Muscle of arm (tissue), 14 donors: Measurements from ENCODE around the gene APOM. TPM values are rescaled to one million over a fixed set of nuclear protein-coding genes. Genes with fewer than 3 reads are reported as not detected.

Source experiments
- DNase-seq: peaks from one replicate; pipeline ENCODE4 v3.0.0-alpha.2; 2013
- long read RNA-seq, 11 donors: transcript quantifications; one replicate each; lab custom pipeline, GENCODE V29; 2026
- polyA plus RNA-seq, 12 donors: library from polyadenylated mRNA; unstranded; fragments of 120-200 nt; gene quantifications; one replicate each; pipeline ENCODE4 v1.2.1, GENCODE V29; 2013; ENCODE audit not compliant: insufficient read length in 12 of 12

Gene APOM
- polyA plus RNA-seq: 1 to 10 TPM in 10 of 12 donors, not detected in 2; 3.4 to 9.7 (median 4.8) TPM
- long read RNA-seq, donor 1, transcript APOM-201 (6 exons, 1,184 nt): major isoform, 12 of 23 reads
- long read RNA-seq, donor 1, partial matches to known transcripts: 8 of 23 reads
- long read RNA-seq, donor 1, other reads (novel, unspliced or antisense): 0 of 23 reads
- long read RNA-seq, donor 2: 0 reads
- long read RNA-seq, donor 3, partial matches to known transcripts: 0 of 1 reads
- long read RNA-seq, donor 3, other reads (novel, unspliced or antisense): 0 of 1 reads
- long read RNA-seq, donor 4: 0 reads
- long read RNA-seq, donor 5, partial matches to known transcripts: 0 of 2 reads
- long read RNA-seq, donor 5, other reads (novel, unspliced or antisense): 0 of 2 reads
- long read RNA-seq, donor 6, partial matches to known transcripts: 0 of 4 reads
- long read RNA-seq, donor 6, other reads (novel, unspliced or antisense): 0 of 4 reads
- long read RNA-seq, donor 7, partial matches to known transcripts: 13 of 14 reads
- long read RNA-seq, donor 7, other reads (novel, unspliced or antisense): 0 of 14 reads
- long read RNA-seq, donor 8: 0 reads
- long read RNA-seq, donor 9, partial matches to known transcripts: 0 of 1 reads
- long read RNA-seq, donor 9, other reads (novel, unspliced or antisense): 0 of 1 reads
- long read RNA-seq, donor 10, partial matches to known transcripts: 0 of 4 reads
- long read RNA-seq, donor 10, other reads (novel, unspliced or antisense): 0 of 4 reads
- long read RNA-seq, donor 11, partial matches to known transcripts: 0 of 6 reads
- long read RNA-seq, donor 11, other reads (novel, unspliced or antisense): 0 of 6 reads

DNA sequence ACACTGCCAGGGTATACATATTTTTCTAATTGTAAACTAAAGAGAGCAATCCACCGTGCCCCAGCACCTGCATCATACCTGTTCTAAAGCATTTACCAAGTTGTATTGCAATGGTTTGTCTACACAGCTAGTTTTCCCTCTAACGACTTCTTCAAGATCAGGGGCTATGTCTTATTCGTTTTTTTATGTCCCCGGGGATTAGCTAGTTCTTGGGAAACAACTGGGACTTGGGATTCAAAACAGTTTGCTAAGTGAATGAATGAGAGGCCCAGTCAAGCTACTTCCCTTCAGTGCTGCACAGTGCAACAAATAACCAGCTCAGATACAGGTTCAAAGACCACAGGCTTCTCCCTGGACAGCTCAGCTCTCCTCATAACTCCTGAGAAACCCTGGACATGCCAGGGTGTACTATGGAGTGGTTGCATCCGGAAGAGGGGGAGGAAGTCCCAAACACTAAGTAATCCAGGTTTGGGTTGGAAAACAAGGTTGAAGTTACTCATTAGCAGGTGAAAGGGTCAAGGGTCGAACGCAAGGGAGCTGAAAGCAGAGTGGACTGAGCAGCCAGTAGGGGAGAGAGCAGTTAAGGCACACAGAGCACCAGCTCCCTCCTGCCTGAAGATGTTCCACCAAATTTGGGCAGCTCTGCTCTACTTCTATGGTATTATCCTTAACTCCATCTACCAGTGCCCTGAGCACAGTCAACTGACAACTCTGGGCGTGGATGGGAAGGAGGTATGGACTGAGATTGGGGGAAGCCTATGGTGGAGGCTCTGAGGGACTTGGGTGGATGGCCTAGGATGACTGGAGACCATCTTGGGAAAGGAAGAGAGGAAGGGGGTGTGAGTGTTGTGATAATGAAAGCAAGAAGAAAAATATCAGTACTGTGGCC lies at the start of gene APOM:
TSS of gene APOM (plus strand) at position 546 of the 889 bp plus-strand sequence. CDS start at position 619, 73 bp downstream.
- DNase-seq: no peak

DNA sequence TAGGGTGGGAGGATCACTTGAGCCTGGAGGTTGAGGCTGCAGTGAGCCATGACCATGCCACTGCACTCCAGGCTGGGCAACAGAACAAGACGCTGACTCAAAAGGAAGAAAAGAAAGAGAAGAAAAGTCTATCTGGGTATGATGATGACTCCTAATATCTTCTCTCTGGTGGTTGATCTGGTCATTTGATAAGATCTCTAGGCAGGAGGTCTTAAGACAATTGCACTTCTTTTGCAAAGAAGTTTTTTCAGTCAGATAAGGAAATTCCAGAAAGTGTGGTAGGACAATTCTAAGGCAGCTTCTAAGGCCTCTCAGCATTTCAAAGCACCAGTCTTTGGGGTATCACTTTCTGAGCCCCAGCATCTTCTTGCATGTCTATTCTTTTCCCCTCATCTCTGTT lies 48.4 kb upstream of the APOM start:
- no peak for DNase-seq

DNA sequence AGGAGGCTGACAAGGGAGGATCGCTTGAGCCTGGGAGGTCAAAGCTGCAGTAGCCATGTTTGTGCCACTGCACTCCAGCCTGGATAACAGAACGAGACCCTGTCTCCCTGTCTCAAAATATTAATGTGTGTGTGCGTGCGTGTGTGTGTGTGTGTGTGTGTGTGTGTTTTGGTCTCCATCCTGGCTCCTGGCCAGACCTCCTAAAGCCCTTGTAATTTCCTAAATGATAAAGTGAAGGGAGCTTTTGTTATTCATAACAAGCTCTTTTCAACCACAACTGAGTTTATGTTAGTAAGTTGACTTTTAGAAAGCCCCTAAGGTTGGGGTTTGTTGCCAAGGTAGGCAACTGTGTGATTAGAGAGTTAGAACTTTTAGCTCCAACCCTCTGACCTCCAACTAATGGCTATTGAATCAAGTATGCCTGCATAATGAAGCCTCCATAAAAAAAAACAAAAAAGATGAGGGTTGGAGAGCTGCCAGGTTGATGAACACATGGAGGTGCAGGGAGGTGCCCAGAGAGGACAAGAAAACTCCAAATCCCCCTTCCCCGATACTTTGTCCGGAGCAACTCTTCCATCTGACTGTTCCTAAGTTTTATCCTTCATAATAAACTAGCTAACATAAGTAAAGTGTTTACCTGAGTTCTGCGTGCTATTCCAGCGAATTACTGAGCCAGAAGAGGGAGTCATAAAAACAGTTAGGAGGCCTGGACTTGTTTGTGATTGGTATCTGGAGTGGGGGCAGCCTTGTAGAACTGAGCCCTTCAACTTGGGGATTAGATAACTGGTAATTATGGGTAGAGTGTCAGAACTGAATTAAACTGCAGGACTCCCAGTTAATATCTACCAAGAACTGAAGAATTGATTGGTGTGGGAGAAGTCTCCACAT lies 45.9 kb upstream of the APOM start:
- DNase-seq: no peak

DNA sequence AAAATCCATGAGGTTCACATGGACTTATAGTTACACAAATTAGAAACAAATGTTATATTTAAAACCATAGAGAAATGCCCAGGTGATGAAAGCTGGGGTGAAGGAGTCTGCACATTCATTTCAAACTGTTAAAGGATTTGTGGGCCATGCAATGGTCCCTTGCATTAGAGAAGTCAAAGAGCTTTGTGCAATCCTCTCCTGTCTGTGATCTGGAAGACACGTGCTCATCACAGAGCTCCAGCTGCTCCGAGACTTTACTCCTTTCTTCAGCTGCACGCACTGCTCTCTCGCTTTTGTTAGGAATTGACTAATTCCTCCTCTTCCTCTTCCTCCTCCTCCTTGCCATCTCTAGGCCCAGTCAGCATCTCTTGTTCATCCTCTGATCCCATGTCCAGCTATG lies 44.7 kb upstream of the APOM start:
- no peak for DNase-seq

DNA sequence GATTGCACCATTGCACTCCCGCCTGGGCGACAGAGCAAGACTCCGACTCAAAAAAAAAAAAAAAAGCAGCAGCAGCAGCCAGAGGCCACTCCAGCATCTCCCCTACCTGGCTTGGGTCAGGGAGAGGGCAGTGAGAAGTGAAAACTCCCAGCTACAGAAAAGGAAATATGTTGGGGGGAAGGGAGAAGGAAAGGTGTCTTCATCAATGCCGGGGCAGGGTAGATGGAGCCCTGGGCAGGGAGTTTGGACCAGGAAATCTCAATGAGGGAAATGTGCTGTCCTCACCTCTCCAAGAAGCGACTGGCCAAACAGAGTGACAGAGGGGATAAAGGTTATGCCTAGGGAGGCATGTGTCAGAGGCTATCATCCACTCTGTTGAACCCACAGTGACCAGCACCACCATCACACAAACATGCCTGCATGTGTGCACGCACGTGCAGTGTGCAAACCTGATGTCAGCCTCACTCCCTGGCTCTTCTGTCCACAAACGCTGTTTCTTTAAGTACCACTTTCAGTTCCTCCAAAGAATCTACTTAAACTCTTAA lies 41.5 kb upstream of the APOM start:
- DNase-seq: no peak

DNA sequence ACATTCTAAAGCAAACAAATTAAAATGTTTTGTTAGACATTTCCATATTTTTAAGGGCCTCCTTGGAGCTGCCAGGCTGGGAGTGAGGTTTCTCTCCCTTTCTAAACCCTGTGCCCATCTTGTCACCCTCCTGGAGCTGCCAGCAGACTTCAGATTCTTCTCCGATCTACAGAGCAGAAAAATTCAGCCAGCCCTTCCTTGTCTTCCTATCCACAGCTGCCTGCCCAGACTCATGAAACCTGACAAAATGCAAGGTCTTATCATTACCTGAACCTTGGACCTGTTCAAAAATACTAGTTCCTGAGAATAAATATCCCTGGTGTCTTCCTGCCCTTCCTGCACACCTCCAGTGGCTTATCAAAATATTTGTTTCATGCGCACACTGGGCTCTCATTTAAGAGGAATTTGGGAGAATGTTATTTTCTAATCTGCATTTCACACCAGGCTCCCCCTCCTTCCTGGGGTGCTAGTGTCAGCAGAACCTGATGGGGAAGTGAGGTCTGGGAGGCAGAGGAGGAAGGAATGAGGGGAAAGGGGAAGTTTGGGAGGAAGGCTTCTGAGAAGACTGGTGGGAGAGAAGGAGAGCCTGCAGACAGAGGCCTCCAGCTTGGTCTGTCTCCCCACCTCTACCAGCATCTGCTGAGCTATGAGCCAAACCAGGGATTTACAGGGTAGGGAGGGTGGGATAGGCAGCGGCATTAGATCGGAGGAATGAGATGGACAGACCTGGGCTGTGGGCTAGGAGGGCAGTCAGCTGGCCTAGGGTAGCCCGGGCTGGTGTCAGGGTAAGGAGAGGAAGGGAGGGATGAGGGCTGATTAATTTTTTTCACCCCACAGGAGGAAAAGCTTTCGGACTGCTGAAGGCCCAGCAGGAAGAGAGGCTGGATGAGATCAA lies 40.8 kb upstream of the APOM start, which contains the start of gene AIF1:
TSS of gene AIF1 (plus strand) at position 551 of the 895 bp plus-strand sequence. CDS start at position 647, 96 bp downstream.
- no peak for DNase-seq

DNA sequence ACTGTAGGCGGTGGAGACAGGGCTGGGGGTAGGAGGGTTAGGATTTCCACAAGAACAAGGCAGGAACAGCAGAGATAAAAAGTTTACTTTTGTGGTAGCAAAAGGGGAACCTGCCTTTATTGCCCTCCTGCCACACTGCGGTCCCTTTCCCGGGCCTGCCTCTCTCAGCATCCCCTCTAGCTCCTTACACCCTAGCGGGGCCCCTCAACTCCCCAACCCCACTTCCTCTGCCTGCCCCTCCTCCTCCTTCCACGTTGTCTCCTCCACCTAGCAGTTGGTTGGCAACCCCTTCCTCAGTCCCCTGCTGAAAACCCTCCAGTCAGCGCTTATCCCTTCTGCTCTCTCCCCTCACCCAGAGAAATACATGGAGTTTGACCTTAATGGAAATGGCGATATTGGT lies 39.9 kb upstream of the APOM start:
- no peak for DNase-seq

DNA sequence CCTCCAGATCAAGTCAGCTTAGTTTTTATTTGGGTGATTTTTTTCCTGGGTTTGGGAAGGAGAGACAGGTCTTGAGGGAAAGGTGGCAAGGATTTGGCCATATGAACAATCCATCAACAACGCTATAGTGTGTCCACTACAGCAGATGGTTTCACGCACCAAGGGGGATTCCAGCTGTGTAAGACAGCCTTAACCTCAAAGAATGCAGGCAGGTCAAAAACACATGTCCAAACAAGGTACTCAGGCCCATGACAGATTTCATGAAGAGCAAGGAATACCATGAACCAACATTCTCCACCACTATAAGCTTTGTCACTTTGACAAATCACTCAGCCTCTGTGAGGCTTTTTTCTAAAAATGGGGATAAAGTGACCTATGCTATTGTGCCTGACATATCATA lies 38.7 kb upstream of the APOM start:
- DNase-seq: no peak

DNA sequence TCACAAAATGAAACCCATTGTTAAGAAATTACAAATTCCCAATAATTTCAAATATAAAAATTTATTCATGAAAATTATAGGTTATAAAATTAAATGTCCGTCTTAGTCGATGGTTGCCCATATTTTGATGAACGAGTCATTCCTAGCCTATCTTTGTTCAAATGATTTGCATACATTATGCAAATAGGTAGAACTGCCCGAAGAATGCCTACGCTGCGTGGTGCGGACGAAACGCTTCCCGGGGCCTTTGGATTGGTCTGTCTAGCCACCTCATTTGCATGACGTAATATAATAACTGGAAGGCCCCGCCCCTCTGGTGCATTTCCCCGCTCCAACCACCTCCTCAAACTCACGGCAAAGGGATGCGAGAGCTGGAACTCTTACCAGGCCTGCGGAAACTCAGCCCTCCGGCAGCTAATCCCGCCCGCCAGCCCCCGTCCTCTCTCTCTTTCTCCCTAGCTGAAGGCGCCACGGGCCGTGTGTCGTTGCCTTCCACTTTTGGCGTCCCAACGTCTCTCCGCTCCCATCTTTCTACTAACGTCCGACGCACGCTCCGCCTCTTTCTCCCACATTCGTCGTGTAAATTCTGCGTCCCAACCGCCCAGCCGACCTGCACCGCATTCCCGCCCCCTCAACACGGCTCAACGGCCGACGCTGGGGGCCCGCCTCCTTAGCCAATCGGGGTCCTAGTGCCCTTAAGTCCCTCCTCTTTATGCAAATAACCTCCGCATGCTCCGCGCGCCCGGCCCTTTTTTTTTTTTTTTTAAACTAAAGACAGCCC lies 35.7 kb upstream of the APOM start:
- peak; percentile 99 for DNase-seq

DNA sequence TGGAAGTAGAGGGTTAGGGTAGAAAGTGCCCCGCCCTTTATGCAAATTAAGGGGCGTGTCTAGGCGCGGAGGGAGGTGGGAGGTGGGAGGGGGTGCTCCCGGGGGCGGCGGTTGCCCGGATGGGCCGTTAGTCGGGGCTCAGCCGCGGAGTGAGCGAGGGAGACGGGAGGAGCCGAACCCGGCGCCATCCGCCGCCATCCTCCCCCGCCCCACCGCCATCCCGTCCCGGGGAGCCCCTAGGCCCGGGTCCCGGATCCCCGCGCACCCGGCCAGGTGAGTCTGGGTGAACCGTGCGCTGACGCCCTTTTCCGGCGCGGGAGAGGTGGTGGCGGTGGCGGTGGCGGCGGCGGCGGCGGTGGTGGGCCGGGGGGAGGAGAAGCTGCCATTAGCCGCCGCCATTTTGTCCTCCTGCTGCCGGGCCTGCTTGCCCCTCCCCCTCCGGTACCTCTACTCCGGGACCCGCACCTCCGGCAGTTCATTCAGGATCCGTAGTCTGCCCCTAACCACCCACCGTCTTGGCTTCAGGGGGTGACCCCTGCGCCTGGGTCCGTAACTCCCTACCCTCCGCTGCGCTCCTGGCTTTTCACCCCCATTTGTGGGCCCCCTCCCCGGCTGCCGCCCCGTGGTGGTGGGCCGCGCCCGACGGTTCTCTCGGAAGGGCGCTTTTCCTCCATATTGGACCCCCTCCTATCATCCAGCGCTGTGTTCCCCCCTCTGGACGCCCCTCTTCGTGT lies 34.9 kb upstream of the APOM start, which contains the start of gene PRRC2A:
TSS of gene PRRC2A (plus strand) at position 130 of the 734 bp plus-strand sequence. CDS start 2,075 bp downstream, outside the sequence.
- DNase-seq: peak; percentile 73

DNA sequence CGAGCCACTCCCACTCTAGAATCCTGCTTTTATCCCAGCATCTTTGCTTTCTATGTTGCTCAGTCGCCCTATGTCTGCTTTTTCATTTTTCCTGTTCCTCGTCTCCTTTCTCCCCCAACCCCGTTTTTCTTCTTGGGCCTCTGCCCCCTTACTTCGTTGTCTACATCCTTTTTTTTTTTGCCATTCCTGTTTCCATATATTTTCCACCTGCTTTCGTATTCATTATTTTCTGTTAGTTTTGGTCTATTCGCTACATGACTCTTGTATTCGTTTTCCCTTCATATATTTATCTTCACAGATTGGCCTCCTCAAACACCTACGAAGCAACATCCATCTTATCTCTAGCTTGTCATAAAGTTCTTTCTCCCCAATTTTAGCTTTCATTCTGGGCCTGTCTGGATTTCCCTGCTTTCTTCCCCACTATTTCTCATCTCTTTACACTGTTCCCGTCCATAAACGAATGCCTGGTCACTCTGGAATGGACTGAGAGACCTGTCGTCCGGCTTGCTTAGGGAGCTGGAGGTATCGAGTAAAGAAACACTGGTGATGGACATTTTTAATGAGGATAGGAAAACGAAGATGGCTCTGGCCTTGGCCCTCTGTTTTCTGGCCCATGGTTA lies 34.3 kb upstream of the APOM start:
- no peak for DNase-seq

DNA sequence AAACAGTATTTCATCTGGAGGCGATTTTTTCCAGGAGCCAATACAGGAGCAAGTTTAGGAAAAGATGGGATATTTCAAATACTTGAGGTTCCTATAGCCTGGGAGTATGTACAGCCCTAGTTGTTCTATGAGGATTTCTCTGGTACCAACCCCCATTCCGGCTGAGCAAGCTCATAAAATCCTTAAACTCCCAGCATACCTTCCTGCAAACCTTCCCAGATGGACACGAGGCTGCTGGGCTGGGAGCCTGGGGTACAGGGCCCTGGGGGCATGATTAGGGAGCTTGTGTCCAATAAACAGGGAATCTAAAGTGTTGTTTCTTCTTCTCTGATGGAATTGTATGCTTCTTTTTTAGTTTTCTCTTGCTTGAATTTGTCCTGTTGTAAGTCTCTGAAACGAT lies 33.7 kb upstream of the APOM start:
- DNase-seq: no peak

DNA sequence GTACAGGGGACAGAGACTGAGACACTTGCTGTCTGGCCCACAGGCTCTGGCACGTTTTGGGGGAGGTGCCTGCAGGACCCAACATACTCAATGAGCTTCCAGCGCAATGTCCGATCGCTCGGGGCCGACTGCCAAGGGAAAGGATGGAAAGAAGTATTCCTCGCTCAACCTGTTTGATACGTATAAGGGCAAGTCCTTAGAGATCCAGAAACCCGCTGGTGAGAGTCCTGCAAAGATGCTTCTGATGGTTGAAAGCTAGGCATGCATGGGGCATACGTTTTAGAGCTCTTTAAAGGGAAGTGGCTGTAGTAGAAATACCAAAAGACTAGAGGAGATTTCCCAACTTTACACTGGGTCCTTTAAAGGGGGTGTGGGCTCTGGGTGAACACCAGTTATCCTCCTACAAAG lies 33.0 kb upstream of the APOM start:
- no peak for DNase-seq

DNA sequence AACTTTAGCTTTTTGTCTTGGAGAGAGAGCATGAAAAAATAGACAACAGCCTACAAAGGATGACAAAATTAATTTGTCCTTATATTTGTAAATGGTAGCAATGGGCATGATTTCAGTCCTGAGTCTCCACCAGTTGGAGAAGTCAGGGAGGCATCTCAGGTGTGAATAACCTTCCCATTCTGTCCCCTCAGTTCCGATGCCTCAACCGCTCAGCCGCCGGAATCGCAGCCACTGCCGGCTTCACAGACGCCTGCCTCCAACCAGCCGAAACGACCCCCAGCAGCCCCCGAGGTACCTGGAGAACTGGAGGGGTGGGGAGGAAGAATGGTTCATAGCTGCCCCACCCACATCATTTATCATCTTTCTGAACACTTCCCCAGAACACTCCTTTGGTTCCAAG lies 31.6 kb upstream of the APOM start:
- no peak for DNase-seq

DNA sequence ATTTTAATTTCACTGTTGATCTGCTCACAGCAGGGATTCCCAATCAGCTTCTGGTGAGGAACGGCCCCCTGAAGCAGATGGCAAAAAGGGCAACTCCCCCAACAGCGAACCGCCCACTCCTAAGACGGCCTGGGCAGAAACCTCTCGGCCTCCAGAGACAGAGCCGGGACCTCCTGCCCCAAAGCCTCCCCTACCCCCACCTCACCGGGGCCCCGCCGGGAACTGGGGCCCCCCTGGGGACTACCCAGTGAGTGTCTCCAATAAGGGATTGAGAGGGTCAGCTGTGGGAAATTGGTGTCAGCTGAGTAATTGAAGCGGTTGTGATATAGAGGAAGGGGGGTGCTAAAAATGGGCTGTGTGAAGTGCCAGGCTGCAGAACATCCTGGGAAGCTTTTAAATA lies 28.7 kb upstream of the APOM start:
- DNase-seq: no peak

DNA sequence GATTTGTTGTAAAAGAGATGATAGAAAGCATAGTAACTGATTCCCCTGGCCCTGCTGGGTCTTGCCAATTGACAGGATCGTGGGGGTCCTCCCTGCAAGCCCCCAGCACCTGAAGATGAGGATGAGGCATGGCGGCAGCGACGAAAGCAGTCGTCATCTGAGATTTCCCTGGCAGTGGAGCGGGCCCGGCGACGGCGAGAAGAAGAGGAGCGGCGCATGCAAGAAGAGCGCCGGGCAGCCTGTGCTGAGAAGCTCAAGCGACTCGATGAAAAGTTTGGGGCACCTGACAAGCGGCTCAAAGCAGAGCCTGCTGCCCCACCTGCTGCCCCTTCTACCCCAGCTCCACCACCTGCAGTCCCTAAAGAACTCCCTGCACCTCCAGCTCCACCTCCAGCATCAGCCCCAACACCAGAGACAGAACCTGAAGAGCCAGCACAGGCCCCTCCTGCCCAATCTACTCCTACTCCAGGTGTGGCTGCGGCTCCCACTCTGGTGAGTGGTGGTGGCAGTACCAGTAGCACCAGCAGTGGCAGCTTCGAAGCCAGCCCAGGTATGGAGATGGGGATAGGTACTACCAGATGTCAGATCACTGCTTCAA lies 27.9 kb upstream of the APOM start:
- no peak for DNase-seq

DNA sequence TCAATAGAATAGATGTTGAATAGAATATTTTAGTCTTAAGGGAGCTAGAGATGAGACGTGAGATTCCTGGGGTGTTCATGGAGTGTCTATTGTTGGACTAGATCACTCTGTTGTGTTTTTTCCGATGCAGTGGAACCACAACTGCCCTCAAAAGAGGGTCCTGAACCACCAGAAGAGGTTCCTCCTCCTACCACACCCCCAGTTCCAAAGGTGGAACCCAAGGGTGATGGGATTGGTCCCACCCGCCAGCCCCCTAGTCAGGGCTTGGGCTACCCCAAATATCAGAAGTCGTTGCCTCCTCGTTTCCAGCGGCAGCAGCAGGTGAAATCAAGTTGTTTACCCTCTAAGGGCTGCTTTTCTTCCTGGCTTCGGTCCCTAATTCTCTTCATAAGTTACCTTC lies 26.7 kb upstream of the APOM start:
- DNase-seq: no peak
